Suprapubic skin (tissue), 4 donors: ENCODE results near the gene CDH13.

ENCODE experiments used
- POLR2A ChIP-seq, 2 donors: fragments of 450-650 bp; IDR thresholded peaks; one replicate each; pipeline ENCODE4 v1.6.1; 2017; ENCODE audit warnings: antibody characterized with exemption in 2 of 2, mild to moderate bottlenecking in 2 of 2, moderate library complexity in 2 of 2
- POLR2AphosphoS5 ChIP-seq, 3 donors: sonication (generic); formaldehyde crosslinking; IDR thresholded peaks; one replicate each; pipeline ENCODE4 v1.6.1; 2017; ENCODE audit warnings: antibody characterized with exemption in 3 of 3
- TF ChIP-seq, protein P1 (sequence below), 2 donors: fragments of 200-600 bp in 1 of 2; fragments of 450-650 bp in 1 of 2; sonication (generic) in 1 of 2; IDR thresholded peaks; one replicate each; pipeline ENCODE4 v1.5.1; 2016 to 2019; ENCODE audit warnings: antibody characterized with exemption in 2 of 2, mild to moderate bottlenecking in 1 of 2, moderate library complexity in 1 of 2

DNA sequence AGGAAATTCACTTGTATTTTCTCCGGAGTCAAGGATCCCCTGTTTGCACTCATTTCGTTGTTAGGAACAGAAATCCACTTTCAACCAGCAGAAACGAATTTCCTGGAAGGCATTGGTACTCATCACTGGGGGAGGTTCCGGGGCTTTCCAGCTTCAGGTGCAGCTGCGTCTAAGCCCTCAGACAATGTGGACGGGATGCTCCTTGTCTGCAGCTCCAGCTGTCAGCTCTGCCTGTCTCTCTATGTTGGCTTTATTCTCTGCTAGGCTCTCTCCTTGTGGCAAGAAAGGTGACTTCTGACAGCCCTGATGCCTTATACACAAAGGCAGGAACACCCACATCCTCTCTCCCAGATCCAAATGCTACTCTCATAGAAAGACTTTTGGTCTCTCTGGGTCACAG is 997.1 kb downstream of the CDH13 start:
- TF ChIP-seq POLR2A (IDR thresholded peaks at IDR 0.05) (no peak), POLR2AphosphoS5 (IDR thresholded peaks at IDR 0.05) (no peak)
- TF ChIP-seq, protein P1, sequence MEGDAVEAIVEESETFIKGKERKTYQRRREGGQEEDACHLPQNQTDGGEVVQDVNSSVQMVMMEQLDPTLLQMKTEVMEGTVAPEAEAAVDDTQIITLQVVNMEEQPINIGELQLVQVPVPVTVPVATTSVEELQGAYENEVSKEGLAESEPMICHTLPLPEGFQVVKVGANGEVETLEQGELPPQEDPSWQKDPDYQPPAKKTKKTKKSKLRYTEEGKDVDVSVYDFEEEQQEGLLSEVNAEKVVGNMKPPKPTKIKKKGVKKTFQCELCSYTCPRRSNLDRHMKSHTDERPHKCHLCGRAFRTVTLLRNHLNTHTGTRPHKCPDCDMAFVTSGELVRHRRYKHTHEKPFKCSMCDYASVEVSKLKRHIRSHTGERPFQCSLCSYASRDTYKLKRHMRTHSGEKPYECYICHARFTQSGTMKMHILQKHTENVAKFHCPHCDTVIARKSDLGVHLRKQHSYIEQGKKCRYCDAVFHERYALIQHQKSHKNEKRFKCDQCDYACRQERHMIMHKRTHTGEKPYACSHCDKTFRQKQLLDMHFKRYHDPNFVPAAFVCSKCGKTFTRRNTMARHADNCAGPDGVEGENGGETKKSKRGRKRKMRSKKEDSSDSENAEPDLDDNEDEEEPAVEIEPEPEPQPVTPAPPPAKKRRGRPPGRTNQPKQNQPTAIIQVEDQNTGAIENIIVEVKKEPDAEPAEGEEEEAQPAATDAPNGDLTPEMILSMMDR (IDR thresholded peaks at IDR 0.05), result no peak
